HepG2 (cell line): ENCODE results near the gene ENDOG. TPM values are rescaled to one million over a fixed set of nuclear protein-coding genes. Genes with fewer than 3 reads are reported as not detected.

Experiments
- DMTF1 ChIP-seq: sonication (generic); formaldehyde crosslinking; IDR thresholded peaks from 2 replicates; pipeline ENCODE4 v1.4.0; 2020; ENCODE audit warnings: mild to moderate bottlenecking, missing genetic modification reagents
- FOXA3 ChIP-seq: IDR thresholded peaks from 2 replicates; pipeline ENCODE4 v1.6.1; 2016; ENCODE audit warnings: missing genetic modification reagents, missing compliant biosample characterization
- GATAD2A ChIP-seq: IDR thresholded peaks from 2 replicates; pipeline ENCODE4 v1.6.1; 2016
- NFYB ChIP-seq: sonication (generic); formaldehyde crosslinking; IDR thresholded peaks from 2 replicates; pipeline ENCODE4 v1.4.0; 2020; ENCODE audit warnings: missing genetic modification reagents
- SMAD3 ChIP-seq: sonication (generic); formaldehyde crosslinking; IDR thresholded peaks from 2 replicates; pipeline ENCODE4 v1.4.0; 2020; ENCODE audit warnings: missing genetic modification reagents
- YY1 ChIP-seq: IDR thresholded peaks from 2 replicates; pipeline ENCODE4 v1.6.1; 2011; ENCODE audit warnings: low read length, low read depth, moderate library complexity, mild to moderate bottlenecking; ENCODE audit not compliant: insufficient read depth, insufficient replicate concordance
- ZBTB3 ChIP-seq: sonication (generic); formaldehyde crosslinking; IDR thresholded peaks from 2 replicates; pipeline ENCODE4 v1.4.0; 2020; ENCODE audit warnings: low read depth, mild to moderate bottlenecking, moderate library complexity, missing genetic modification reagents, borderline replicate concordance
- ZIK1 ChIP-seq: sonication (generic); formaldehyde crosslinking; IDR thresholded peaks from 2 replicates; pipeline ENCODE4 v1.5.0; 2020; ENCODE audit warnings: mild to moderate bottlenecking, low read depth, missing genetic modification reagents, borderline replicate concordance
- ZNF275 ChIP-seq: sonication (generic); formaldehyde crosslinking; IDR thresholded peaks from 2 replicates; pipeline ENCODE4 v1.8.0; 2022; ENCODE audit warnings: missing genetic modification reagents, mild to moderate bottlenecking, inconsistent platforms, borderline replicate concordance
- ZNF570 ChIP-seq: sonication (generic); formaldehyde crosslinking; IDR thresholded peaks from 2 replicates; pipeline ENCODE4 v1.4.0; 2020; ENCODE audit warnings: mild to moderate bottlenecking, missing genetic modification reagents, borderline replicate concordance
- ZNF691 ChIP-seq: sonication (generic); formaldehyde crosslinking; IDR thresholded peaks from 2 replicates; pipeline ENCODE4 v1.4.0; 2020; ENCODE audit warnings: missing genetic modification reagents, low read depth, mild to moderate bottlenecking, borderline replicate concordance
- polyA plus RNA-seq, 8 experiments: library from polyadenylated mRNA; depleted of rRNA in 3 of 8; stranded (reverse) in 7 of 8; unstranded in 1 of 8; fragments of >200 nt; fragmentation: Illumina TruSeq in 4 of 8; extraction: Trizol in 4 of 8; gene quantifications; 2 replicates each; pipeline versions ENCODE4 v1.2.1 to v1.2.3, GENCODE V29; 2011 to 2016; ENCODE audit warnings: low read depth in 4 of 8, missing spikeins in 1 of 8, mixed read lengths in 1 of 8; ENCODE audit not compliant: insufficient read depth in 1 of 8
- total RNA-seq, 5 experiments: library from RNA; depleted of rRNA; stranded (reverse); fragments of >200 nt; fragmentation: Illumina TruSeq; extraction: Trizol; gene quantifications; 2 replicates each; pipeline ENCODE4 v1.2.3, GENCODE V29; 2016; ENCODE audit warnings: low read depth in 1 of 5
- TF ChIP-seq, protein P1 (sequence below): sonication (generic); formaldehyde crosslinking; IDR thresholded peaks from 2 replicates; pipeline ENCODE4 v1.4.0; 2020; ENCODE audit warnings: missing genetic modification reagents
- TF ChIP-seq, protein P2 (sequence below), 2 experiments: sonication (generic) in 1 of 2; formaldehyde crosslinking in 1 of 2; IDR thresholded peaks; 2 replicates each; pipeline versions ENCODE4 v1.6.1 to v1.9.0; 2014 to 2022; ENCODE audit warnings: antibody characterized with exemption in 1 of 2, borderline replicate concordance in 1 of 2, inconsistent platforms in 1 of 2, low read depth in 1 of 2, missing genetic modification reagents in 1 of 2

ENDOG gene
- total and polyA plus RNA-seq, 2 of the 13 experiments (the other 11 are each of a cell fraction or from before 2014, with no cell fraction given) = 26.3 to 28.8 TPM

- TF ChIP-seq, protein P1, sequence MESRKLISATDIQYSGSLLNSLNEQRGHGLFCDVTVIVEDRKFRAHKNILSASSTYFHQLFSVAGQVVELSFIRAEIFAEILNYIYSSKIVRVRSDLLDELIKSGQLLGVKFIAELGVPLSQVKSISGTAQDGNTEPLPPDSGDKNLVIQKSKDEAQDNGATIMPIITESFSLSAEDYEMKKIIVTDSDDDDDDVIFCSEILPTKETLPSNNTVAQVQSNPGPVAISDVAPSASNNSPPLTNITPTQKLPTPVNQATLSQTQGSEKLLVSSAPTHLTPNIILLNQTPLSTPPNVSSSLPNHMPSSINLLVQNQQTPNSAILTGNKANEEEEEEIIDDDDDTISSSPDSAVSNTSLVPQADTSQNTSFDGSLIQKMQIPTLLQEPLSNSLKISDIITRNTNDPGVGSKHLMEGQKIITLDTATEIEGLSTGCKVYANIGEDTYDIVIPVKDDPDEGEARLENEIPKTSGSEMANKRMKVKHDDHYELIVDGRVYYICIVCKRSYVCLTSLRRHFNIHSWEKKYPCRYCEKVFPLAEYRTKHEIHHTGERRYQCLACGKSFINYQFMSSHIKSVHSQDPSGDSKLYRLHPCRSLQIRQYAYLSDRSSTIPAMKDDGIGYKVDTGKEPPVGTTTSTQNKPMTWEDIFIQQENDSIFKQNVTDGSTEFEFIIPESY = no peak
- 0 out of 2 replicates have a peak, but pooled peaks have one; percentile 51 for TF ChIP-seq ZNF691
- peak; percentile 94 for TF ChIP-seq YY1
- TF ChIP-seq SMAD3 (CRISPR knock-in tag) = 0 out of 2 replicates have a peak, but pooled peaks have one; percentile 31
- peak; percentile 70; the same call in 1 of the 2 replicates for TF ChIP-seq ZIK1 (CRISPR knock-in tag)
- TF ChIP-seq ZBTB3 (CRISPR knock-in tag) = peak; percentile 72; the same call in 1 of the 2 replicates
- no peak for TF ChIP-seq GATAD2A (CRISPR knock-in tag)
- no peak for TF ChIP-seq ZNF570 (CRISPR knock-in tag)
- peak; percentile 79 for TF ChIP-seq NFYB
- TF ChIP-seq, protein P2, sequence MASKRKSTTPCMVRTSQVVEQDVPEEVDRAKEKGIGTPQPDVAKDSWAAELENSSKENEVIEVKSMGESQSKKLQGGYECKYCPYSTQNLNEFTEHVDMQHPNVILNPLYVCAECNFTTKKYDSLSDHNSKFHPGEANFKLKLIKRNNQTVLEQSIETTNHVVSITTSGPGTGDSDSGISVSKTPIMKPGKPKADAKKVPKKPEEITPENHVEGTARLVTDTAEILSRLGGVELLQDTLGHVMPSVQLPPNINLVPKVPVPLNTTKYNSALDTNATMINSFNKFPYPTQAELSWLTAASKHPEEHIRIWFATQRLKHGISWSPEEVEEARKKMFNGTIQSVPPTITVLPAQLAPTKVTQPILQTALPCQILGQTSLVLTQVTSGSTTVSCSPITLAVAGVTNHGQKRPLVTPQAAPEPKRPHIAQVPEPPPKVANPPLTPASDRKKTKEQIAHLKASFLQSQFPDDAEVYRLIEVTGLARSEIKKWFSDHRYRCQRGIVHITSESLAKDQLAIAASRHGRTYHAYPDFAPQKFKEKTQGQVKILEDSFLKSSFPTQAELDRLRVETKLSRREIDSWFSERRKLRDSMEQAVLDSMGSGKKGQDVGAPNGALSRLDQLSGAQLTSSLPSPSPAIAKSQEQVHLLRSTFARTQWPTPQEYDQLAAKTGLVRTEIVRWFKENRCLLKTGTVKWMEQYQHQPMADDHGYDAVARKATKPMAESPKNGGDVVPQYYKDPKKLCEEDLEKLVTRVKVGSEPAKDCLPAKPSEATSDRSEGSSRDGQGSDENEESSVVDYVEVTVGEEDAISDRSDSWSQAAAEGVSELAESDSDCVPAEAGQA (IDR thresholded peaks at IDR 0.05; ENCODE audit: low read depth) = 0 out of 2 replicates have a peak, but pooled peaks have one; percentile 49
- TF ChIP-seq, protein P2 (CRISPR knock-in tag; IDR thresholded peaks at IDR 0.05; ENCODE audit: borderline replicate concordance) = peak; percentile 83; the same call in 1 of the 2 replicates
- TF ChIP-seq ZNF275 (CRISPR knock-in tag) = peak; percentile 49; the same call in 1 of the 2 replicates
- TF ChIP-seq FOXA3 (CRISPR knock-in tag) = peak; percentile 57
- peak; percentile 79; the same call in 1 of the 2 replicates for TF ChIP-seq DMTF1
Measured at GRCh38 chr9:128829477-128830251, 11.4 kb downstream of the ENDOG start, which contains the start of gene SPOUT1 (continued).
